ENCODE measurements around the gene TEAD2. TPM values are rescaled to one million over a fixed set of nuclear protein-coding genes. Genes with fewer than 3 reads are reported as not detected.

The TEAD2 gene
- total RNA-seq, 1 donor from 2014 or later = 168 TPM

DNA sequence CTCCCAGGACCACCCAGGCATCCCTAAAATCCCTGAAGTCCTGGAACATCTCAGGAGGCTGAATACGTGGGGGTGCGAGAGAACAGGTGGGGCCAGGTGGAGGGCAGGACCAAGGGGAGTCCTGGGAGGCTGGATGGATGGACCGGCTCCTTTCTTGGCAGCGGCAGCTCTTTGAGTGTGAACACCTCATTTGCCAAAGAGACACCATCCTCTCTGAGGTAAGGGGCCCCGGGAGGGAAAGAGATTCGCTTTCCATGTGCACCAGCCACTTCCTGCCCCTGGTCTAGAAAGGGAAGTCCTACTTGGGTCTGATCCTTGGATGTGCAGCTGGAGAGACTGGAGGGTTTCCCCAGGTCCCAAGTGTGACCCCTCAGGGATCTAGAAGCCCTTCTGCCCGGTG, 44.9 kb upstream of the TEAD2 start:
- Mint-ChIP-seq H3K27me3 (ENCODE audit: low read depth) (peaks cover 23% of the 10 kb centered on the region), H3K9me3 (no peaks in the 10 kb centered on the region), H3K4me1 (peaks cover 13% of the 10 kb centered on the region), H3K27ac (no peak overlapping the region), H3K36me3 (no peaks in the 10 kb centered on the region), H3K4me3 (no peak overlapping the region)
- DNase-seq (ENCODE audit: low spot score in 2 of 2, unreplicated experiment in 2 of 2) = no peak
- TF ChIP-seq, protein P1, sequence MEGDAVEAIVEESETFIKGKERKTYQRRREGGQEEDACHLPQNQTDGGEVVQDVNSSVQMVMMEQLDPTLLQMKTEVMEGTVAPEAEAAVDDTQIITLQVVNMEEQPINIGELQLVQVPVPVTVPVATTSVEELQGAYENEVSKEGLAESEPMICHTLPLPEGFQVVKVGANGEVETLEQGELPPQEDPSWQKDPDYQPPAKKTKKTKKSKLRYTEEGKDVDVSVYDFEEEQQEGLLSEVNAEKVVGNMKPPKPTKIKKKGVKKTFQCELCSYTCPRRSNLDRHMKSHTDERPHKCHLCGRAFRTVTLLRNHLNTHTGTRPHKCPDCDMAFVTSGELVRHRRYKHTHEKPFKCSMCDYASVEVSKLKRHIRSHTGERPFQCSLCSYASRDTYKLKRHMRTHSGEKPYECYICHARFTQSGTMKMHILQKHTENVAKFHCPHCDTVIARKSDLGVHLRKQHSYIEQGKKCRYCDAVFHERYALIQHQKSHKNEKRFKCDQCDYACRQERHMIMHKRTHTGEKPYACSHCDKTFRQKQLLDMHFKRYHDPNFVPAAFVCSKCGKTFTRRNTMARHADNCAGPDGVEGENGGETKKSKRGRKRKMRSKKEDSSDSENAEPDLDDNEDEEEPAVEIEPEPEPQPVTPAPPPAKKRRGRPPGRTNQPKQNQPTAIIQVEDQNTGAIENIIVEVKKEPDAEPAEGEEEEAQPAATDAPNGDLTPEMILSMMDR (IDR thresholded peaks at IDR 0.05; ENCODE audit: unreplicated experiment) = no peak

DNA sequence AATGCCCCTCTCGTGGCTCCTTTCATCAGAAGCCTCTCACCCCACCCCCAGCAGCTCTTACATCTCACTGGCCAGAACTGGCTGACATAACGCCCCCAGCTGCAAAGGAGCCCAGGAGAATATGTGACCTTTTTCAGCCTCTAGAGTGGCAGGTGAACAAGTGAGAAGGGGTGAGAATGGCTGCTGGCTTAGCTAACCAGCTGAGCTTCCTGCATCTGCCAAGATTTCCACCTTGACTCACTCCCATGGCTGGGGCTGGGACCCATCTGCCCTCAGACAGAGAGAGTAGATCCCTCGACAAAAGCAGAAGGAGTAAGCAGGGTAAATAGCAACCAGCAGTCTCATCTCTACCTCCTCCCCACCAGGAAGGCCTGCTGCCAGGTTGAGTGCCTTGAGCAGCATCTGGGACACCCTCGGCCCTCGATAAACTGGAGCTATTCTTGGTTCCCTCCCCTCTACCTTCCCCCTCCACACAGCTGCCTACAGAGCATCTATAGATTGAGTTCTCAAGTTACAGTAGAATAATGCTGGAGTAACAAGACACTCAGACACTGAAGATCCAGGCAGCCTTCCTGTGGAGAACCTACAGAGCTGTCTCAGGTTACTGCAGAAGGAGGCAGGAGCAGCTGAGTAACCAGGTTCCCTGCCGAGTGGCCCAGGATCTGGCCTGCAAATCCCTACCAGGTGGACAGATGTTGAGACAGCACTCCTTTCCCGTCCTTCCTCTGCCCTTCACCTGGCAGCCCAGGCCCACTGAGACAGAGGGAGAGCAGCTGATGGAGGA, 41.4 kb upstream of the TEAD2 start:
- peak overlapping the region; percentile 74 for H3K27ac Mint-ChIP-seq
- no peaks in the 10 kb centered on the region for H3K36me3 Mint-ChIP-seq
- H3K27me3 Mint-ChIP-seq (ENCODE audit: low read depth) = peaks cover 13% of the 10 kb centered on the region
- TF ChIP-seq, protein P1 (IDR thresholded peaks at IDR 0.05; ENCODE audit: unreplicated experiment) = no peak
- H3K9me3 Mint-ChIP-seq = no peaks in the 10 kb centered on the region
- no peak overlapping the region for H3K4me3 Mint-ChIP-seq
- peak in 1 of 2 experiments; percentile 45 for DNase-seq (ENCODE audit: low spot score in 2 of 2, unreplicated experiment in 2 of 2)
- H3K4me1 Mint-ChIP-seq = peaks cover 13% of the 10 kb centered on the region

DNA sequence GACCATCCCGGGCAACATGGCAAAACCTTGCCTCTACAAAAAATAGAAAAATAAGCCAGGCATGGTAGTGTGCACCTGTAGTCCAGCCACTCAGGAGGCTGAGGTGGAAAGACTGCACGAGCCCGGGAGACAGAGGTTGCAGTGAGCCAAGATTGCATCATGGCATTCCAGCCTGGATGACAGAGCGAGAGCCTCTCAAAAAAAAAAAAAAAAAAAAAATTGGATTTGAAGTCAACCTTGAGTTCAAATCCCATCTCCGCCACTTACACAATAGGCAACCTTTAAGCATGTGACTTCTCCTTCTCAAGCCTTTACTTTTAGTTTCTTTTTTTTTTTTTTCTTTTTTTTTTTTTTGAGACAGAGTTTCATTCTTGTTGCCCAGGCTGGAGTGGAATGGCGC, 37.8 kb upstream of the TEAD2 start:
- Mint-ChIP-seq H3K9me3 (no peaks in the 10 kb centered on the region), H3K27ac (no peak overlapping the region), H3K27me3 (ENCODE audit: low read depth) (peaks cover 2% of the 10 kb centered on the region), H3K4me1 (peaks cover 21% of the 10 kb centered on the region), H3K36me3 (no peaks in the 10 kb centered on the region), H3K4me3 (no peak overlapping the region)
- TF ChIP-seq, protein P1 (IDR thresholded peaks at IDR 0.05; ENCODE audit: unreplicated experiment) = no peak
- DNase-seq (ENCODE audit: low spot score in 2 of 2, unreplicated experiment in 2 of 2) = no peak

DNA sequence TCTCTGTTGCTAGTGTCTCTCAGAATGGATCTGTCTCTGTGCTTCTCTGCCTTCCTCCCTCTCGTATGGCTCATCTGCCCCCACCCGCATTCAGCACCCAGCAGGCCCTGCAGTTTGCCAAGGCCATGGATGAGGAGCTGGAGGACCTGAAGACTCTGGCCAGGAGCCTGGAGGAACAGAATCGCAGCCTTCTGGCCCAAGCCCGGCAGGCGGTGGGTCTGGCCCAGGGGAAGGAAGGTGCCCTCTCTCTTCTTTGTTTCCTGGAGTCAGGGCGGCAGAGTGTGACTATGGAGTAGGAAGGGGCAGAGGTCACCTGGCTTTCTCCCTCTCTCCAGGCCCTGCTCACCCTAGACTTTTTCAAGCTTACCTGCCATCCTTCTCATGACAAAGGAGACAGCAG, 36.7 kb upstream of the TEAD2 start:
- Mint-ChIP-seq H3K27me3 (ENCODE audit: low read depth) (peaks cover 7% of the 10 kb centered on the region), H3K27ac (no peak overlapping the region)
- no peak for DNase-seq (ENCODE audit: low spot score in 2 of 2, unreplicated experiment in 2 of 2)

DNA sequence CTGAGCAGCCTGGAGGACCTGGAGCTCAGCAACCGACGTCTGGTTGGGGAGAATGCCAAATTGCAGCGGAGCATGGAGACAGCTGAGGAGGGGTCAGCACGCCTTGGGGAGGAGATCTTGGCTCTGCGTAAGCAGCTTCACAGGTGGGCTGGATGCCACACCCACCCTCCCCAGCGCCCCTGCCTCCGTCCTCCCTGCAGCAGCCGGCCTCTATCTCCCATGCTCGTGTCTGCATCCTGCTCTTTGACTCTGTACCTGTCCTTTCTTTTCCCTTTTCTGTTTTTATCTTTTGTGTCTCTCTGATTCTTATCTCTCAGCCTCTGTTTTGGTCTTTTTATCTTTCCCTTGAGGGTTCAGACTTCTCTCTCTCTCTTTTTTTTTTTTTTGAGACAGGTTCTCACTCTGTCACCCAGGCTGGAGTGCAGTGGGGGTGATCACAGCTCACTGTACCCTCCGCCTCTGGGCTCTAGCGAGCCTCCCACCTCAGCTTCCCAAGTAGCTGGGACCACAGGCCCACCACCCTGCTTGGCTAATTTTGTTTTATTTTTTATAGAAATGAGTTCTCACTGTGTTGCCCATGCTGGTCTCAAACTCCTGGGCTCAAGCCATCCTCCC, 35.9 kb upstream of the TEAD2 start:
- DNase-seq (ENCODE audit: low spot score in 2 of 2, unreplicated experiment in 2 of 2) = no peak

More for the DNA sequence above, 36.7 kb upstream of the TEAD2 start:
- Mint-ChIP-seq H3K36me3 (no peaks in the 10 kb centered on the region), H3K4me1 (peaks cover 18% of the 10 kb centered on the region), H3K9me3 (no peaks in the 10 kb centered on the region), H3K4me3 (no peak overlapping the region)
- TF ChIP-seq, protein P1 (IDR thresholded peaks at IDR 0.05; ENCODE audit: unreplicated experiment) = no peak

More for the DNA sequence above, 35.9 kb upstream of the TEAD2 start:
- no peaks in the 10 kb centered on the region for H3K9me3 Mint-ChIP-seq
- TF ChIP-seq, protein P1 (IDR thresholded peaks at IDR 0.05; ENCODE audit: unreplicated experiment) = no peak
- H3K27ac Mint-ChIP-seq = no peak overlapping the region
- H3K4me3 Mint-ChIP-seq = no peak overlapping the region
- H3K27me3 Mint-ChIP-seq (ENCODE audit: low read depth) = peaks cover 10% of the 10 kb centered on the region
- H3K4me1 Mint-ChIP-seq = peaks cover 10% of the 10 kb centered on the region
- H3K36me3 Mint-ChIP-seq = no peaks in the 10 kb centered on the region
